CD4-positive, alpha-beta T cell treated with Interleukin-15 for 1 hour (primary cell): ENCODE results near the gene LIMS2.

Experiments
- DNase-seq: peaks from one replicate; pipeline ENCODE4 v3.0.0-alpha.2; 2020

LIMS2 gene

DNA sequence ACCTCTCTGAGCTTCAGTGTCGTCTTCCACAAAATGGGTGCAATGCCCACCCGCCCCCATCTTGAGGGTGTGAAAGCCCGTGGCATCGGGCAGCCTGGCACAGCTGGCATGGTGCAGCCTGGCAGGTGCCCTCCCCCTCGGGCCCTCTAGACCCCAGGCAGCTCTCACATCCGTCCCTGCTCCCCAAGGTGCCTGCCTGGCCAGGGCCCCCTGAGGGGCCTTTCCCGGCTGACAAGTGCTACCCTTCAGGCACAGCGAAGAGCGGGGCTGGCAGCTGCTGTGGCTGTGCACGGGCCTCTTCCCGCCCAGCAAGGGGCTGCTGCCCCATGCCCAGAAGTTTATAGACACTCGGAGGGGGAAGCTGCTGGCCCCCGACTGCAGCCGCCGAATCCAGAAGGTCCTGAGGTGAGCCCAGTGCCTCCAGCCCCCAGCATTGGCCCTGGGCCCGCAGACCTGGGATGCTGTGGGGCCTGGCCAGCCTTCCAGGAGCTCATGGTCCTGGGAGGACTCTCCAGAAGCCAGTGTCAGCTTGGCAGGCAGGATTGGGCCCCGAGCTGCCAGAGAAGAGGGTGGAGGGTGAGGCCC is 43.2 kb downstream of the LIMS2 start:
- no peak for DNase-seq

DNA sequence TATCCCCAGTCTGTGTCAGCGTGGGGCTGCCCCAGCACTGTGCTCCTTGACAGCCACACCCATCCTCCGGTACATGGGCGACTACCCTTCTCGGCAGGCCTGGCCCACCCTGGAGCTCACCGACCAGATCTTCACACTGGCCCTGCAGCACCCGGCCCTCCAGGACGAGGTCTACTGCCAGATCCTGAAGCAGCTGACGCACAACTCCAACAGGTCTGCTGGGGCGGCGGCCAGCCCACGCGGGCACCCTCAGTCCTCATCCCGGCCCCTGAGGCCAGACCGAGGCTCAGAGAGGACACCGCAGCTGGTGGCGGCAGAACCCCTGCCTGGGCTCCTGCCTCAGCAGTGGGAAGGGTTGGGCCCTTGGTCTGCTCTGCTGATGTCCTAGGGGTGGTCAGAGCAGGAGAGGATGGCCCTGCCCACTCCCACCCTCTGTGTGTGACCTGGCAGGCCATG is 43.8 kb downstream of the LIMS2 start:
- no peak for DNase-seq

DNA sequence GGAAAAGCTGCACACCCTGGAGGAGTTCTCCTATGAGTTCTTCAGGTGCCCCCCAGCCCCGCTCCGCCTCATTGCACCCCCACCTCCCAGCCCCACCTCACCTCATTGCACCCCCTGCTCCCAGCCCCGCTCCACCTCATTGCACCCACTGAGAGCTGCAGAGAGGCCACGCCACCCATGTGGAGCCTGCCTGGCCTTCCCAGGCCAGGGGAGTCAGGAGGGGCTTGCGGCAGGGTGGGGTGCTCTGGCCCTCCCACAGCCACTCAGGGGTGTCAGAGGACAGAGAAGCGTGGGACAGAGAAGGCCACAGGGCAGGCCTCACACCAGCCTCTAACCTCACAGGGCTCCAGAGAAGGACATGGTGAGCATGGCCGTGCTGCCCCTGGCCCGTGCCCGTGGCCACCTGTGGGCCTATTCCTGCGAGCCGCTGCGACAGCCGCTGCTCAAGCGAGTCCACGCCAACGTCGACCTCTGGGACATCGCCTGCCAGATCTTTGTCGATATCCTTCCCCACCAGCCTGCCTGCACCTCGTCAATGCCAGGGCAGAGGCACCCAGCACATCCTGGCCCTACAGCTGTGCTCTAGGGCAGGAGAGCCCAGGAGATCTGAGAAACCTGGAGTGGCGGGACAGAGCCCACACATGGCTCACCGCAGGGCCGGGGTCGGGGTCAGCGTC is 44.3 kb downstream of the LIMS2 start:
- DNase-seq = no peak

DNA sequence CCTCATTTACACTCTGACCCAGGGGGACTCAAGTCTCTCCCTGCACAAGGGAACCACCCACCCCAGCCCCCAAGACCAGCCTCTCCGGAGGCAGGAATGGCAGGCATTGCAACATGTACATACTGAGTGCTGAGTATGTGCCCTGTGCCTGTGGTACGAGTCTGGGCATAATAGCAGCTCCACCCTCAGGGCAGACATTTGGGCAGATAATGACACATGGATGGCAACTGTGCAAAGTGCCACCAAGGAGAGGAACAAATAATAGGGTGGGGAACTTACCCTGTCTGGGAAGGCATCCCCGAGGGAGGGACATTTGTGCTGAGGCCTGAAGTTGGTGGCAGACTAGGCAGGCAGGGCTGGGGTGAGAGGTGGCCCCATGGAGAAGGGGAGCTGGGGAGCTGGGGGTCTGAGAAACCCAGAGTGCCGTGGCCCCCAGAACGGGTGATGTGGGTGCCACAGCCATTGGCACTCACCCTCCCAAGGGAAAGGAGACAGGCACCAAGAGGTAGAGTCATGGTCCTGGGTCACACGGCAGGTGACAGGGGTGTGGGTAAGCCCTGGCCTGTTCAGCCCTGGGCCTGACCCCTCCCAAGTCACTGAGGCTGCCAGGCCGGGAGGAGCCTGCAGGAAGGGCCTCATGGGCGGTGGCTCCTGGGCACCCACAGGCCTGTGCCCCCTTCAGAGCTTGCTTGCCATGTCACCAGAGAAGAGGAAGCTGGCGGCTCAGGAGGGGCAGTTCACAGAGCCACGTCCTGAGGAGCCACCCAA is 45.0 kb downstream of the LIMS2 start:
- peak; percentile 35 for DNase-seq

DNA sequence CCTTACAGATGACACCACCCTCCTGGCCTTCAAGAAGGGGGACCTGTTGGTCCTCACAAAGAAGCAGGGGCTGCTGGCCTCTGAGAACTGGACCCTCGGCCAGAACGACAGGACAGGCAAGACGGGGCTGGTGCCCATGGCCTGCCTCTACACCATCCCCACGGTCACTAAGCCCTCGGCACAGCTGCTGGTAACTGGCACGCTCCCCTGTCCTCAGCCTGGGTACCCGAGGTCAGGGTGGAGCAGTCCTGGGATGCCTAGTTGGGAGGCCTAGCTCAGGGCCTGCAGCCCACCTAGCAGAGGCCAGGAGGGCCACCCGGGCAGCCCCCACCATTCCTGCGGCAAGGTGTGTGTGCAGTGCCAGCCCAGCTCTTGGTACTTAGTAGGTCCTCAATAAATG is 45.7 kb downstream of the LIMS2 start:
- no peak for DNase-seq

DNA sequence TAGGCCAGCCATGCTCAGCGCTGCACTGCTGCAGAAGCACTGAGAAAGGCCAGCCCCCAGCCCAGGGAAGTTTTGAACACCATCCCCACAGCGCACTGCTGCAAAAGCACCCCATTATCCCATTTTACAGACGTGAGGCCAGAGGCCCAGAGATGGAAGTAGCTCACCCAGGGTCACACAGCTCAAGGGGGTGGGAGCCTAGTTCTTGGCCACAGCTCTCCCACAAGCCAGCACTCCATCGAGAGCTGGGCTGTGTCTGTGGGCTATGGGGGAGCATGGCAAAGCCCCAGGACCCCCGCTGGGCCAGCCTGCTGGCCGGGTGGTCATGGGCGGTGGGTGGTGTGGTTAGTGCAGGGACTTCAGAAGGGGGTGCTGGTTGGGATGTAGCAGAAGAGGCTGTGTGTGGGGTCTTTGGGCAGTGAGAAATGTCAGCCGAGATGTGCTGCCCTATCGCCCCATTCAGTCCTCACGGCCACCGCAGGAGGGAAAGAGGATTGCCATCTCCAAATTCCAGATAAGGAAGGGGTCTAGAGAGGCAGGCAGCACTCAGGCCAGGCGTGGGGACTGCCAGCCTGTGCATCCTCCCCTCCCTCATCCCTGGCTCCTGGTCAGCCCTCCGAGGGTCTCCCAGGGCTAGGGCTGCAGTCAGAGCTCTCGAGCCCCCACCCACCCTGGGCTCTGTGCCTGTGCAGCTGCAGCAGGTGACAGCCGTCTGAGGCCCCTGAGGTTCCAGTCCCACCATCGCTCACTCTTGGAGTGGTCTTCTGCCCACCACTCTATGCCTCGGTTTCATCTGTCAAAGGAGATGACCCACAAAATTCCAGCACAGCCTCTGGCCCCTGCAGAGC is 46.3 kb downstream of the LIMS2 start:
- DNase-seq = no peak

DNA sequence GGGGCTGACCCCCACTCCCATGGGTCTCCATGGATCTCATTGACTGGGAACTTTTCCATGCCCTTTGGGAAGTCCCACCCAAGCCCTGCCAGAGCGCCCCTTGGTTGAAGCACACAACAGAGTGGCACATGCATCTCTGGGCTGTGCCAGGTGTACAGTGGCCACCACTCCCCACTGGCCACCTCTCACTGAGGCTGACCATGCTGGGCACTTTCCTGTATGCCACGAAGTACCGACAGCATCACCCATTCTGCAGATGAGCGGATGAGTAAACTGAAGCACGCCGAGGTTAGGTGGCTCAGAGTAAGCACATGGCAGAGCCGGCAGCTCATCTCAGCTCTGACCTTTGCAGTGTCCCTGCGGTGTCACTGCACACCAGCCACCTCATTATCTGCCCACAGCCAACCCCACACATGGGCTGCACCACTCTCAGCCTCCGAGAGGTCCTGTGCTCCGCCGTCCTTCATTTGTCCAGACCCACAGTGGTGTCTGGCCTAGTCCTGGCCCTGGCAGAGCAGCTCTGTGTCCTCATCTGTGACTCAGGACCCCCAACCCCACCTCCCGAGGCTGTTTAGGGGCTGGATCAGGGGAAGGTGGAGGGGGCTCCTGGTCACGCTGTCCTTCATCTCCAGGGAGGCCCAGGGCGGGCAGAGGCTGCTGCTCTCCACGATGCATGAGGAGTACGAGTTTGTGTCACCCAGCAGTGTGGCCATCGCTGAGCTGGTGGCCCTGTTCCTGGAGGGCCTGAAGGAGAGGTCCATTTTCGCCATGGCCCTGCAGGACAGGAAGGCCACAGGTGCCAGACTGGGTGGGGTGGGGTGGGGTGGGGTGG is 47.4 kb downstream of the LIMS2 start:
- no peak for DNase-seq

DNA sequence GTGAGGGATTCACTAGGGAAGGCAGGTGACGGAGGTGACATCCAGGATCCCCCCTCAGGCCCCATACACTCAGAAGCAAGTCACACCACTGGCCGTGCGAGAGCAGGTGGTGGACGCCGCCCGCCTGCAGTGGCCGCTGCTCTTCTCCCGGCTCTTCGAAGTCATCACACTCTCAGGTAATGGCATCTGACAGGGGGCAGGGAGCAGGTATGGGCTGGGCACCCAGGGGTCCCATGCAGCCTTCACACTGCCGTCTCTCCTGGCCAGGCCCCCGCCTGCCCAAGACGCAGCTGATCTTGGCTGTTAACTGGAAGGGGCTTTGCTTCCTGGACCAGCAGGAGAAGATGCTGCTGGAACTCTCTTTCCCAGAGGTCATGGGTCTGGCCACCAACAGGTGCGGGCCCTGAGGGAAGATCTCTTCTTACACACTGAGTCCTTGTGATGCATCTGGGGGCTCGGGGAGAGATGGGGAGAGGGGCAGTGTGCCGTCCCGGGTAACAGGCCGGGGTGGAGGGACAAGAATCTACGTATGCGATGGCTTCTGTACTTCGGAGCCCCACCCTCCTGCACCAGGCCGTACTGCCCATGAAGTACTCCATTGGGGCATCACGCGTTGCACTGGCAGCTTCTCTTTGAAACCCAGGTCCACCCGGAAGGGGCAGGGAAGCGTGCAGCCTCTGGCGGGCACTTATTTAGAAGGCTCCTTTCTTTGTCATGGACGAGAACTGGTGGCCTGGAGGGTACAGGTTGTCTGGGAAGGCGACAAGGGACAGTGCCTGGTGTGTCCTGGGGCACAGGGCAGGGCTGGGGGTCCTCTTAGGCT is 48.2 kb downstream of the LIMS2 start:
- DNase-seq = no peak

DNA sequence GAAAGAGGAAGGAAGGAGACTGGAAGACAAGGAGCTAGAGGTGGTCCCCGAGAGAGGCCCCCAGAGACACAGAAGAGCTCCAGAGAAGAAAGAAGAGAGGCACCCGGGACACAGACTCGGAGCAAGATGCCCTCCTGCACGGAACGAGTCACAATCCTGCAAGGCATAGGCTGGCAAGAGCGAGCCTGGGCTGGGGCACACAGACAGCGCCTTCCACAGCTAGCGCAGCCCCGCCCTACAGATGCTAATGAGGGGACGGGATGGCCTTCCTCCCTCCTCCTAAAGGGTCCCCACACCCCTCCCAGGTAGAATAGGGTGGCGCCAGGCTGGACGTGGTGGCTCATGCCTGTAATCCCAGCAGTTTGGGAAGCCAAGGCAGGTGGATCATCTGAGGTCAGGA is 49.2 kb downstream of the LIMS2 start:
- DNase-seq = no peak

DNA sequence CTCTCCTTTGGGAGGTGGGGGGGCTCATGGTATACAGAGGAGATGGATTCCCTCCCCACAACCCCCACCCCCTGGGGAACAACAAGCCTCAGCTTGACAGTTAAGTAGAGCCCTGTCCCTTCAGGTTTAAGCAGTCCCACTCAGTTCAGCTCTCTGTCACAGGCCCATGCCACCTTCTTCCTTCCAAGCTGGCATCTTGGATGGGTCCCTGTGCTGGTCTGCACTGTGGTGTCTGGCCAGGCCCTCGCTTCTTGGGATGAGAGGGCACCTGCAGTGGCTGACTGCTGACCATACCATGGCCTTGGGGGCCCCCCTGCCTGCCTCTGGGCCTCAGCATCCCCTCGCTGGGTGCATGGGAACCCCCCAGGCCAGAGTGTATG is 49.8 kb downstream of the LIMS2 start:
- no peak for DNase-seq

DNA sequence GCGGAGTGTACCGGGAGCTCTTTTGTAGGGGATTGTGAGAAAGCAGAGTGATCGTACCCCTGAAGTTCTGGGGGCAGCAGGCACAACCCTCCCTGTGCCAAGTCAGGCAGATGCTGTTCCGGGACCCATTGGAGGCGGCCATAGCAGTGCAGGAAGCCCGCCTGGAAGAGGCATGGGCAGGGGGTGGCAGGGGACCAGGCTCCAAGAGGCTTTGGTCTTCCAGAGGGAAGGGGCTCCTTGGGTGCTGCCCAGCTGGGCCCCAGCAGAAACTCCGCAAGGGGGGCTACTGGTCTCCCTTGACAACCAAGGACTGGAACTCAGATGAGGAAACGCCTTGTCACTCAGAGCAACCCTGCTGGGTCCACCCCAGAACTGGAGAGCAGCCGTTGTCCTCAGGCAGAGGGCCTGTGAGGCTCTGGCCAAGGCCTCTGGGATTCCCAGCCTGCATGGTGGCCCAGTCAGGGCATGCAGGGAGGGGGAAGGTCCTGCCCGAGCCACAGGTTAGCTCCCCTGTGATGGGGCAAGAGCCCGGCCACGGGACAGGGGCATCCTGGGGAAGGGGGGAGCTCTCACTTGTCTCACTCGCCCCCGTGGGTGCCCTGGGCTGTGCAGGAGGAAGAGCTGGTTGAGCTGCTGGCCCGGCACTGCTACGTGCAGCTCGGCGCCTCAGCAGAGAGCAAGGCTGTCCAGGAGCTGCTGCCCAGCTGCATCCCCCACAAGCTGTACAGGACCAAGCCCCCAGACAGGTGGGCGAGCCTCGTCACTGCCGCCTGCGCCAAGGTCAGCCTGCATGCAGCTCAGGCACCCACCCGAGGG is 50.4 kb downstream of the LIMS2 start:
- DNase-seq = peak; percentile 12

DNA sequence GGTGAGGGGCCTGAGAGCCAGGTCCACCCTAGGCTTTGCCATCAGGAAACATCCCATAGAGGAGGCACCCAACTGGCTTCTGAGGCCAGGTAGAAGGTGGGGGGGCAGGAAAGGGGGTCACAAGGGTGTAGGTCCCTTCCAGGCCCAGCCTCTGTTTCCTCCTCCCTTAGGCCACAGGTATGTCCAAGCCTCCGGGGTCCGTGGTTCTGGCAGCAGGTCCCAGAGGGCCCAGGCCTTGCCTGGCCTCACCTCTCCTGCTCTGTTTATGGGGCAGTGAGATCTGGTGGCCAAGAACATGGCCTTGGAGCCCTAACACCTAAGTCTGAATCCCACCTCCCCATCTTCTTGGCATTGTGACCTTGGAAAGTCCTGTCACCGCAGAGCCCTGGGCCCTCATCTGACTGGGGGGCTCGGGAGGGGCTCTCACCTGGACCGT is 51.0 kb downstream of the LIMS2 start:
- peak; percentile 9 for DNase-seq

DNA sequence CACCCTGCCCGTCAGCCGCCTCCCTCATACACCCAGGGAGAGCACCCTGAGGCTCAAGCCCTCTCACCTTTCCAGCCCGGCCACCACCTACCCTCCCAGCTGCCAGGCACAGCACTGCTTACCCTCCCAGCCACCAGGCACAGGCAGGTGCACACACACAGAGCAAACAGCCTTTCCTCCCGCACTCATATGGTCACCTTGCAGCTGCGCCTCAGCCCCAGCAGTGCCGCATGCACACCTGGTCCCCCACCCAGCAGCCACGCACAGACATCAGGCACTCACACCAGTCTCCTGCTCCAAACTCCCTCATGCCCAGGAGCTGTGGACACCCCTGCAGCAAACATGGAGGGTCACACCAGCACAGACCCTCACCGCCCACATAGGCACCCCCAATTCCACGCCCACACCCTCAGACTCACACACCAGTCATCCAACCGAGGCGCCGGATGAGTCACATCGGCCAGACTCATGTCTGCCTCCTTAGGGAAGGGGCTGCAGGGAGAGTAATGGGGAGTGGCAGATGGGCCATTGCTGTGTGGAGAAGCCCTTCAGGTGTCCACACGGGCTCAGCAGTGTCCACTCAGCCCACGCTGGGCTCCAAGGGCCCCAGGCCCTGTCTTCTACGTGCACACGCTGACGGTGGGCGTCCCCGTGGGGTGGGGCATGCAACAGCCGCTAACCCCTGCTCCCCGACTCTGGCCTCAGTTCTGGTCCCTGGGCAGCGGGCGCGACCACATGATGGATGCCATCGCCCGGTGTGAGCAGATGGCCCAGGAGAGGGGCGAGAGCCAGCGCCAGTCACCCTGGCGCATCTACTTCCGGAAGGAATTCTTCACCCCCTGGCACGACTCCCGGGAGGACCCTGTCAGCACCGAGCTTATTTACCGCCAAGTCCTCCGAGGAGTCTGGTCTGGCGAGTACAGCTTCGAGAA is 51.7 kb downstream of the LIMS2 start:
- peak; percentile 14 for DNase-seq

DNA sequence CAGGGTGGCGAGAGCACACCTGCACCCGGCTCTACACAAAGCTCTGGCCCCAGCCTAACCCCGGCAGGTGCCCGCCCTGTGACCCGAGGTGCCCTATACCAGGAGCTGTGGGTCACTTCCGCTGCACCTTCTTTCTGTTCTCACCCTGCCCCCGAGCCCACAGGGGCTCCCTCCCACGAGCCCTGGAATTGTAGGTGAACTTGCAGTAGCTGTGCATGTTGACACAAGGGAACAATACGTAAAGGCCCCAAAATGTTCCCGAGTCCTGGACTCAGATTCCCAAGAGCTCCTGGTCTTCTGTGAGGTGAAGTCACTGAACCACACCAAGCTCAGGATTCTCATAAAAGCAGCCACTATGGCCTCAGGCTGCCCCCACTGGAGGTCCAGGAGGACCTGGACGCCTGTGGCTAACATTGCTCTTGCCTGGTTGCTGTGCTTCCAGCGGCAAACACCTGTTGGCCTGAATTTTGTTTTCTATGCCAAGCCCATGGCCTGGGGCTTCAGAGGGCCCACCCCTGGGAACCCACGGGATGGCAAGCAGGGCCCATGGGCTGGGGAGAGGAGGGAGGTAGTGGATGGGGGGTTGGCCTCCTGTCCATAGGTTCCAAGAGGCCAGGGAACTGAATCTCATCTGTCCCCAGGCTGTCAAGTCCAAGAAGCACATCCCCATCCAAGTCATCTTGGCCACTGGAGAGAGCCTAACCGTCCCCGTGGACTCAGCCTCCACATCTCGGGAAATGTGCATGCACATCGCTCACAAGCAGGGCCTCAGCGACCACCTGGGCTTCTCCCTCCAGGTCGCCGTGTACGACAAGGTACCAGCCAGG is 52.6 kb downstream of the LIMS2 start:
- no peak for DNase-seq

DNA sequence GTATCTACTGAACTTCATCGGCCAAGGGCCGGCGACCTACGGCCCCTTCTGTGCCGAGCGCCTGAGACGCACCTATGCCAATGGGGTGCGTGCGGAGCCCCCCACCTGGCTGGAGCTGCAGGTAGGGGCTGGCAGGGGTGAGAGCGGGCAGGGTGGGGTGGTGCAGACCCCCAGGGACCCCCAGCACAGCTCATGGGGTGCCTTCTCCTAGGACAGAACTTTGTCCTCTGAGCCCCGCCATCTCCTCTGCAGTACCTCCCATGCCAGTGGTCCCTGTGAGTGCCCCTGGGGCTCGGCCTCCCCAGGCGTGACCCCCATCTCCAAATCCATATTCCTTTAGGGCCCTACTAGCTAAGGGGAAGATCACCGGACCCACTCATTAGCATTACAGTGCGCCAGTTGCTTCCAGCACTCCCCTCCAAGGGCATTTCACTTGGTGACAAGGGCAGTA is 53.3 kb downstream of the LIMS2 start:
- no peak for DNase-seq

DNA sequence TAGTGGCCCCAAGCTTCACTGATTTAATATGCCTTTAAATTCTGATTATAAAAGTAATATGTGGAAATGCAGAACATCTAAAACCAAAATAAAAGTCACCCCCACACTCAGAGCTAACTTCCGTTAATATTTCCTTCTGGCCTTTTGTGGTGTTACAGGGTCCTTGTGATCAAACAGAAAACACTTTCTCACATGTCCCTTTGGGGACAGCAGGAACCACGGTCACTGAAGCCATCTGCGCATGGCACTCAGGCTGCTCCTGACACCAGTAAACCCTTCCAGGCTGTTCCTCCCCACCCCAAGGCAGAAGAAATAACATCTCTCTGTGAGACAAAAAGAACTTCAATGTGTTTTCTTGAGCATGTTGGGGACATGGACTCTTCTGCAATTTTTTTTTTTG is 54.5 kb downstream of the LIMS2 start:
- DNase-seq = no peak

DNA sequence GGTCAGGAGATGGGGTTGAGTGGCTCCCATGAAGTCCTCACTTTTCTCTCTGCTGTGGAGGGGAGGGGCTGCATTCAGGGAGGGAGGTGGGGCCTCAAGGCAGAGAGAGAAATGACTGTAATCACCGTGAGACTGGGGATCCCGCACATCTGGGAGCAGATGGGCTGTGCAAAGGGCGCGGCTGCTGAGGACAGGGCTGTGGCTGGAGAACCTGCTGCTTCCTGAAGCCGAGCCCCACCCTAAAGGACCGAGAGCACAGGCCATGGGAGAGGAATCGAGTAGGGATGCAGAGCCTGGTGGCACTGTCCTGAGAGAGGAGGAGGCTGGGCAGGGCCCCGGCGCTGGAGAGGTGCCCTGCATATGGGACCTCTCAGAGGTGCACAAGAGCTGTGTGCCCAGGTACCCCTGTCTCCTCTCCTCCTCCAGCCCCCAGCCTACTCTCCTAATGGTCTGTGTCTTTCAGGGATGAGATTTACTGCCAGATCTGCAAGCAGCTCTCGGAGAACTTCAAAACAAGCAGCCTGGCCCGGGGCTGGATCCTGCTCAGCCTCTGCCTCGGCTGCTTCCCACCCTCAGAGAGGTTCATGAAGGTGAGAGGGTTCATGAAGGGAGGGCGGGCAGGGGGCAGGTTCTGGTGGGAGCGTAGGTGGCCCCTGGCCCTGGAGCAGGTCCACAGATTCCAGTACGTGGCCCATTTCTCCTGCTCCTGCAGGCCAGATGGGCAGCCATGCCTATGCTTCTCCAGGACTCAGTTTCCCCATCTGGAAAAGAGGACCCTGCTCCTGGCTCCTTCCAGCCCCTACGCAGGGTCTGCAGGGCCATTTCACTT is 55.2 kb downstream of the LIMS2 start:
- DNase-seq = no peak
